MM.1S (cell line): Measurements from ENCODE around the gene AHSP.

Source experiments
- DNase-seq: peaks from one replicate; pipeline ENCODE4 v3.0.0-alpha.2; 2015
- H2AFZ ChIP-seq: fragments of 300-600 bp; sonication (generic); 2 replicates; pipeline ENCODE4 v1.6.0; 2016; ENCODE audit warnings: antibody characterized with exemption, low read length
- H3F3A ChIP-seq: fragments of 300-600 bp; sonication (generic); 2 replicates; pipeline ENCODE4 v1.6.1; 2016; ENCODE audit warnings: mild to moderate bottlenecking, antibody characterized with exemption, low read length, moderate library complexity, mixed read lengths; ENCODE audit not compliant: insufficient read depth
- H3K27ac ChIP-seq: fragments of 300-600 bp; sonication (generic); 2 replicates; pipeline ENCODE4 v1.5.1; 2016; ENCODE audit warnings: mild to moderate bottlenecking, low read length
- H3K27me3 ChIP-seq: fragments of 300-600 bp; sonication (generic); replicated peaks from 2 replicates; pipeline ENCODE4 v1.6.0; 2016; ENCODE audit warnings: low read length; ENCODE audit not compliant: insufficient read depth
- H3K36me3 ChIP-seq: fragments of 300-600 bp; sonication (generic); replicated peaks from 2 replicates; pipeline ENCODE4 v1.6.1; 2016; ENCODE audit warnings: mild to moderate bottlenecking, low read length, mixed read lengths; ENCODE audit not compliant: insufficient read depth
- H3K4me1 ChIP-seq: fragments of 300-600 bp; sonication (generic); 2 replicates; pipeline ENCODE4 v1.6.1; 2016; ENCODE audit warnings: low read length, mixed read lengths
- H3K4me2 ChIP-seq: fragments of 300-600 bp; sonication (generic); 2 replicates; pipeline ENCODE4 v1.6.0; 2016; ENCODE audit warnings: low read depth, low read length
- H3K4me3 ChIP-seq: fragments of 300-600 bp; sonication (generic); 2 replicates; pipeline ENCODE4 v1.5.1; 2016; ENCODE audit warnings: low read length, mixed read lengths
- H3K79me2 ChIP-seq: fragments of 300-600 bp; sonication (generic); 2 replicates; pipeline ENCODE4 v1.6.1; 2016; ENCODE audit warnings: mixed run types, low read length, mixed read lengths
- H3K9ac ChIP-seq: fragments of 300-600 bp; sonication (generic); 2 replicates; pipeline ENCODE4 v1.6.1; 2016; ENCODE audit warnings: low read length, mixed read lengths
- H3K9me2 ChIP-seq: fragments of 300-600 bp; sonication (generic); replicated peaks from 2 replicates; pipeline ENCODE4 v1.6.1; 2016; ENCODE audit warnings: mild to moderate bottlenecking, low read length, mixed read lengths; ENCODE audit not compliant: insufficient read depth
- H3K9me3 ChIP-seq: fragments of 300-600 bp; sonication (generic); replicated peaks from 2 replicates; pipeline ENCODE4 v1.6.1; 2016; ENCODE audit warnings: mild to moderate bottlenecking, low read length, mixed read lengths; ENCODE audit not compliant: insufficient read depth
- H4K20me1 ChIP-seq: fragments of 300-600 bp; sonication (generic); 2 replicates; pipeline ENCODE4 v1.6.1; 2016; ENCODE audit warnings: mild to moderate bottlenecking, low read length, moderate library complexity, mixed read lengths; ENCODE audit not compliant: insufficient read depth
- EZH2 ChIP-seq: fragments of 300-600 bp; sonication (generic); optimal IDR thresholded peaks from 2 replicates; pipeline ENCODE3; 2017; ENCODE audit warnings: low read depth, mild to moderate bottlenecking, antibody characterized with exemption, low read length, mixed read lengths
- EZH2phosphoT487 ChIP-seq: fragments of 300-600 bp; sonication (generic); IDR thresholded peaks from 2 replicates; pipeline ENCODE4 v1.6.1; 2018; ENCODE audit warnings: antibody characterized with exemption, low read length
- TF ChIP-seq, protein P1 (sequence below): fragments of 300-600 bp; sonication (generic); IDR thresholded peaks from 2 replicates; pipeline ENCODE4 v1.5.1; 2016; ENCODE audit warnings: antibody characterized with exemption, low read length, mixed read lengths

The AHSP gene

DNA sequence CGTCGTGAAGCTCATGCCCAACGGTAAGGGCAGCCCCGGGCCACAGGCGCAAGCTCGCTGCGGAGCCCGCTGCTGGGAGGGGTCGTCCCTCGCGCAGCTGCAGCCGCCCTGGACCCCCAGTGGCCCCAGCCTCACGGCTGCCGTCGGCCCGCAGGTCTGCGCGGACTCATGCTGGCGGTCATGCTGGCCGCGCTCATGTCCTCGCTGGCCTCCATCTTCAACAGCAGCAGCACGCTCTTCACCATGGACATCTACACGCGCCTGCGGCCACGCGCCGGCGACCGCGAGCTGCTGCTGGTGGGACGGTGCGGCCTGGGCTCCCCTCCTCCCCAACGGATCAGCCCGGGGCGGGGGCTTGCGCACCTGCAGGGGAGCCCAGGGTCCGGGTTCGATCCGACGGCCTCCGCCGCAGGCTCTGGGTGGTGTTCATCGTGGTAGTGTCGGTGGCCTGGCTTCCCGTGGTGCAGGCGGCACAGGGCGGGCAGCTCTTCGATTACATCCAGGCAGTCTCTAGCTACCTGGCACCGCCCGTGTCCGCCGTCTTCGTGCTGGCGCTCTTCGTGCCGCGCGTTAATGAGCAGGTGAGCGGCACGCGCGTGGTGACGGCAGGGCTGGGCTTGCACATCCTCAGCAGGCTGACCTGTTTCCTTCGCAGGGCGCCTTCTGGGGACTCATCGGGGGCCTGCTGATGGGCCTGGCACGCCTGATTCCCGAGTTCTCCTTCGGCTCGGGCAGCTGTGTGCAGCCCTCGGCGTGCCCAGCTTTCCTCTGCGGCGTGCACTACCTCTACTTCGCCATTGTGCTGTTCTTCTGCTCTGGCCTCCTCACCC lies 39.0 kb upstream of the AHSP start:
- DNase-seq = no peak
- Histone ChIP-seq H3K4me2 (peak overlapping the region; percentile 80; the same call in 1 of the 2 replicates), H3F3A (no peaks in the 10 kb centered on the region), H3K79me2 (no peaks in the 10 kb centered on the region), H3K4me1 (no peaks in the 10 kb centered on the region), H4K20me1 (no peaks in the 10 kb centered on the region), H3K9ac (no peak overlapping the region), H3K9me2 (no peaks in the 10 kb centered on the region), H3K36me3 (no peaks in the 10 kb centered on the region), H3K9me3 (no peaks in the 10 kb centered on the region), H3K27me3 (0 out of 2 replicates have a peak, but pooled peaks cover 6% of the 10 kb centered on the region), H3K4me3 (peak overlapping the region; percentile 66; the same call in 1 of the 2 replicates), H3K27ac (no peak overlapping the region), H2AFZ (no peak overlapping the region)
- TF ChIP-seq EZH2phosphoT487 (no peak), EZH2 (no peak)
- TF ChIP-seq, protein P1, sequence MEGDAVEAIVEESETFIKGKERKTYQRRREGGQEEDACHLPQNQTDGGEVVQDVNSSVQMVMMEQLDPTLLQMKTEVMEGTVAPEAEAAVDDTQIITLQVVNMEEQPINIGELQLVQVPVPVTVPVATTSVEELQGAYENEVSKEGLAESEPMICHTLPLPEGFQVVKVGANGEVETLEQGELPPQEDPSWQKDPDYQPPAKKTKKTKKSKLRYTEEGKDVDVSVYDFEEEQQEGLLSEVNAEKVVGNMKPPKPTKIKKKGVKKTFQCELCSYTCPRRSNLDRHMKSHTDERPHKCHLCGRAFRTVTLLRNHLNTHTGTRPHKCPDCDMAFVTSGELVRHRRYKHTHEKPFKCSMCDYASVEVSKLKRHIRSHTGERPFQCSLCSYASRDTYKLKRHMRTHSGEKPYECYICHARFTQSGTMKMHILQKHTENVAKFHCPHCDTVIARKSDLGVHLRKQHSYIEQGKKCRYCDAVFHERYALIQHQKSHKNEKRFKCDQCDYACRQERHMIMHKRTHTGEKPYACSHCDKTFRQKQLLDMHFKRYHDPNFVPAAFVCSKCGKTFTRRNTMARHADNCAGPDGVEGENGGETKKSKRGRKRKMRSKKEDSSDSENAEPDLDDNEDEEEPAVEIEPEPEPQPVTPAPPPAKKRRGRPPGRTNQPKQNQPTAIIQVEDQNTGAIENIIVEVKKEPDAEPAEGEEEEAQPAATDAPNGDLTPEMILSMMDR = no peak

DNA sequence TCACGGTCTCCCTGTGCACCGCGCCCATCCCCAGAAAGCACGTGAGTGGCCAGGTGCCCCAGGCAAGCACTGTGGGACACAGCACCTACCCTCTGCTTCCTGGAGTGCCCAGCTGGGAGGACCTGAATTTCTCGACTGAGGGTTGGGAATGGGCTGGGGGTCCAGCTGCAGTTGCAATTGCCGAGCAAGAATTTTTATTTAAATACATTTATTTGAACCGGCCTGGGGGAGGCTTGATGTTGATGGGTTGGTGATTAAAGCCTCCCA lies 38.5 kb upstream of the AHSP start:
- H3K9ac ChIP-seq = no peak overlapping the region
- H3K4me3 ChIP-seq = no peak overlapping the region
- no peak for DNase-seq
- no peak overlapping the region for H3K27ac ChIP-seq
- H3K36me3 ChIP-seq = no peaks in the 10 kb centered on the region
- H4K20me1 ChIP-seq = no peaks in the 10 kb centered on the region
- 0 out of 2 replicates have a peak, but pooled peaks cover 6% of the 10 kb centered on the region for H3K27me3 ChIP-seq
- H3K9me2 ChIP-seq = no peaks in the 10 kb centered on the region
- H3K79me2 ChIP-seq = no peaks in the 10 kb centered on the region
- no peak overlapping the region for H2AFZ ChIP-seq
- no peaks in the 10 kb centered on the region for H3F3A ChIP-seq
- H3K9me3 ChIP-seq = no peaks in the 10 kb centered on the region
- TF ChIP-seq, protein P1 = no peak
- no peak for TF ChIP-seq EZH2phosphoT487
- no peak for TF ChIP-seq EZH2
- no peak overlapping the region for H3K4me2 ChIP-seq
- H3K4me1 ChIP-seq = no peaks in the 10 kb centered on the region

- Histone ChIP-seq H3K27me3 (0 out of 2 replicates have a peak, but pooled peaks cover 6% of the 10 kb centered on the region), H3F3A (no peaks in the 10 kb centered on the region), H2AFZ (no peak overlapping the region), H3K27ac (no peak overlapping the region), H3K9me3 (no peaks in the 10 kb centered on the region), H3K79me2 (no peaks in the 10 kb centered on the region), H3K9ac (no peak overlapping the region), H3K9me2 (no peaks in the 10 kb centered on the region), H3K4me1 (no peaks in the 10 kb centered on the region), H4K20me1 (no peaks in the 10 kb centered on the region), H3K4me3 (no peak overlapping the region), H3K4me2 (no peak overlapping the region), H3K36me3 (no peaks in the 10 kb centered on the region)
- DNase-seq = no peak
- TF ChIP-seq, protein P1 = no peak
- TF ChIP-seq EZH2phosphoT487 (no peak), EZH2 (no peak)
Measured at GRCh38 chr16:31489616-31490584, 37.8 kb upstream of the AHSP start.
